ENCODE results near the gene ERN2. TPM values are rescaled to one million over a fixed set of nuclear protein-coding genes. Genes with fewer than 3 reads are reported as not detected.

ERN2 gene
- total RNA-seq, 1 experiment from 2014 or later = 2.1 TPM

- no peaks in the 10 kb centered on the region for H3K79me2 ChIP-seq (ENCODE audit: insufficient read depth, low read length)
- H3K56ac ChIP-seq (ENCODE audit: insufficient read length, low read depth, low read length) = no peak overlapping the region
- H3K4me1 ChIP-seq (ENCODE audit: insufficient read depth, low read length) = no peaks in the 10 kb centered on the region
- Mint-ChIP-seq H3K9me3 (no peaks in the 10 kb centered on the region), H3K4me1 (no peaks in the 10 kb centered on the region), H3K4me3 (no peak overlapping the region), H3K27me3 (ENCODE audit: low read depth) (no peaks in the 10 kb centered on the region), H3K36me3 (ENCODE audit: insufficient read depth in 1 of 3, low read depth in 3 of 3) (peaks cover 0 to 89% (median 67%) of the 10 kb centered on the region in 3 experiments; a peak in 6 of 7 replicates), H3K27ac (no peak overlapping the region)
- H2BK20ac ChIP-seq (ENCODE audit: low read depth, low read length, poor library complexity, severe bottlenecking) = no peak overlapping the region
- no peak overlapping the region for H2BK120ac ChIP-seq (ENCODE audit: low read depth, low read length, poor library complexity, severe bottlenecking)
- no peak overlapping the region for H3K18ac ChIP-seq (ENCODE audit: insufficient read length, low read depth, low read length)
- H2BK5ac ChIP-seq (ENCODE audit: insufficient read length, low read length) = no peak overlapping the region
- H4K5ac ChIP-seq (ENCODE audit: insufficient read length, low read depth, low read length) = no peak overlapping the region
- H3K27me3 ChIP-seq (ENCODE audit: insufficient read depth, low read length) = no peaks in the 10 kb centered on the region
- H4K20me1 ChIP-seq (ENCODE audit: control insufficient read depth, insufficient read depth, insufficient read length) = no peaks in the 10 kb centered on the region
- H4K8ac ChIP-seq (replicated peaks; ENCODE audit: insufficient read length, low read depth, low read length) = no peak overlapping the region
- no peak overlapping the region for H2BK12ac ChIP-seq (ENCODE audit: insufficient read length, low read depth, low read length)
- H4K91ac ChIP-seq (ENCODE audit: insufficient read length, low read depth, low read length) = no peak overlapping the region
- H3K27ac ChIP-seq (ENCODE audit: insufficient read length, low read depth, low read length) = no peak overlapping the region
- TF ChIP-seq CTCF (conservative IDR thresholded peaks at IDR 0.05) = no peak
- no peak overlapping the region for H2AK5ac ChIP-seq (ENCODE audit: insufficient read length, low read length)
- no peaks in the 10 kb centered on the region for H3K23me2 ChIP-seq (ENCODE audit: insufficient read length, low read depth, low read length, poor library complexity, severe bottlenecking)
- H3K9ac ChIP-seq (ENCODE audit: extremely low read depth, insufficient read length, low read length) = no peak overlapping the region
- H3K4me2 ChIP-seq (ENCODE audit: insufficient read depth, insufficient read length, low read length) = no peak overlapping the region
- no peak for DNase-seq
- H2BK15ac ChIP-seq (ENCODE audit: low read depth, low read length) = no peak overlapping the region
- no peaks in the 10 kb centered on the region for H3K79me1 ChIP-seq (ENCODE audit: insufficient read depth, low read depth, low read length, poor library complexity, severe bottlenecking)
- no peak overlapping the region for H3K14ac ChIP-seq (ENCODE audit: insufficient read depth, low read length)
- no CpG with 5 or more reads among the region's 6 CpGs for WGBS (ENCODE audit: extremely low coverage, insufficient read length, low lambda C conversion rate)
- no peak overlapping the region for H2AFZ ChIP-seq (ENCODE audit: low read length)
- no peak overlapping the region for H3T11ph ChIP-seq (ENCODE audit: low read length)
- H3K9me3 ChIP-seq (ENCODE audit: control insufficient read depth, low read depth, low read length) = no peaks in the 10 kb centered on the region
- H3K23ac ChIP-seq (ENCODE audit: insufficient read length, low read depth, low read length) = no peak overlapping the region
- H3K4ac ChIP-seq (ENCODE audit: low read depth, low read length) = no peak overlapping the region
These were observed 45.7 kb downstream of the ERN2 start for GRCh38 chr16:23667355-23667659.
